ENCODE results near the gene CUX1.
"Not testable (repeated sequence)": the region's sequence is repeated elsewhere in the genome, so short reads cannot be mapped to it uniquely, and the experiment has no call there.

Gene CUX1

GRCh38 chr7:101990811-101991418 is 173.5 kb downstream of the CUX1 start:
- no peak for DNase-seq

GRCh38 chr7:101991860-101992259 is 174.4 kb downstream of the CUX1 start:
- DNase-seq, result no peak

DNA sequence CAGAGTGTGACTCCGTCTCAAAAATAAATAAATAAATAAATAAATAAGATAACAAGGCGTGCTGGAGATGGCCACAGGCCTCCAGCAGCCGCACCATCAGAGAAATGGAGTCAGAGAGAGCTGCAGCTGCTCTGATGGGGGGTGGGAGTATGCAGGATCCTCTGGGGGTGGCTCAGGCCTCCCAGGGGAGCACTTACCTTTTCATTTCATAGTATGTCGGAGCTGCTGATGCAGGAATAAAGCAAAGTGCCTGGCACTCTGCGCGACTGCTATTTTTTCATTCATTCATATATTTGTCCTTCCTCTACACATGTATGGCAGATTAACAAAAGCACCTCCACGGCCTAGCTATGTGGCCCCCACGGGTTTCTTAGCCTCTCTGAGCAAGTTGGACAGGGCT is 175.9 kb downstream of the CUX1 start:
- DNase-seq, result no peak

- no peak for DNase-seq
Observed at GRCh38 chr7:101995121-101995520, 177.7 kb downstream of the CUX1 start.

DNA sequence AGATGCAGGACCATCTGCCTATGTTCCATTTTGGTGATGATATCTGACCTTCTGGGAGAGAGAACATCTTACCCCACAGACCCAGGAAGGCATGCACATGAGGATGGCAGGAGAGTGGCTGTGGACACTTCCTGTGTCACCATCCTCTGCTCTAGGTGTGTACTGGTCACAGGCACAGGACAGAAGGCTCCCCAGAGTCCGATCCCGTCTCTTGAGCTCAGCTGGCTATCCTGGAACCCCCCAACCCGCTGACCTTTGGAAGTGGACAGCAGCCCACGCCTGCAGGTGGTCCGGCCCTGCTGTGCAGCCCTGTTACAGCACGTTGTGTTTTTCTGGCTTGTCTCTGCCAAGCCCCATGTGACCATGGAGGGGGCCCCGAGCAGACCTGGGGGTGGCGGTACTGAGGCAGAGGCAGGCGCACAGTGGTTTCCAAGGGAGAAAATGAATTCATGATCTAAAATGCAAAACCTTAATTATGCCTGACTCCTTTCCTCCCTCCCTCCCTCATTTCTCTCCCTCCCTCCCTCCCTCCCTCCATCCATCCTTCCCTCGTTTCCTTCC is 178.8 kb downstream of the CUX1 start:
- no peak for DNase-seq

GRCh38 chr7:101996876-101997275 is 179.4 kb downstream of the CUX1 start:
- no peak for DNase-seq

- DNase-seq, result no peak
Observed at GRCh38 chr7:101998029-101998905, 180.8 kb downstream of the CUX1 start.

DNA sequence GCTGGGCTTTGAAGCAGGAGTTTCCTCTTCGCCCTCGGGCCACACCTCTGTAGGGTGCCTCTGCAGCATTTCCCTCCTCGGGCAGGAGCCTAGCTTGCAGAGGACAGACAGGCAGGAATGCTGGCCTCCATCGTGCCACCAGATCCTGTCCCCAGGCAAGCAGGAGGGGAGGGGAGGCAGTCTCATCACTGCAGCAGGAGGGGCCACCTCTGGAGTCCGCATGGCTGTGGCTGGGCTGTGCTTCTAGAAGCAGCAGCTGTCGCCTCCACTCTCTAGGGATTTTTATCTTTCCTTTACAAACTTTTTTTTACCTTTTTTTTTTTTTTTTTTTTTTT is 181.4 kb downstream of the CUX1 start:
- no peak for DNase-seq

- no peak for DNase-seq
Observed at GRCh38 chr7:101999393-101999792, 182.0 kb downstream of the CUX1 start.

- DNase-seq, result no peak
Observed at GRCh38 chr7:102000123-102000522, 182.7 kb downstream of the CUX1 start.

DNA sequence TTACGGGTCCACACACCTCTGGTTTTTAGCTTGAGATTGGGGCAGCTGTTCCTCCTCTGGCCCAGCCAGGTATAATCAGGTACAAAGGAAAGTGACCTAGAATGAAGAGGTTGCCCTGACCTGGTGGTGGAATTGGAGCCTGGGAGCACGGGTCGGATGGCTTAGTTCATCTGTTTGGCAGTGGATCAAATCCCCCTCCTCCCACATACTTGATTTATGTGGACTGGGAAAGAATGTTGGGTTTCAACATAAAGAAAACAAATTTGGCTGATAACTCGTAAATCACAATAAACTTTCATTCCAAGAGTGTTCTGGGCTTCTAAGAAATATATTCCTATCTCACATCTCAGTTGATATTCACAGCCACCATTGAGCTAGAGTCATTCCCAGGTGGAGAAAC is 186.8 kb downstream of the CUX1 start:
- DNase-seq, result no peak

DNA sequence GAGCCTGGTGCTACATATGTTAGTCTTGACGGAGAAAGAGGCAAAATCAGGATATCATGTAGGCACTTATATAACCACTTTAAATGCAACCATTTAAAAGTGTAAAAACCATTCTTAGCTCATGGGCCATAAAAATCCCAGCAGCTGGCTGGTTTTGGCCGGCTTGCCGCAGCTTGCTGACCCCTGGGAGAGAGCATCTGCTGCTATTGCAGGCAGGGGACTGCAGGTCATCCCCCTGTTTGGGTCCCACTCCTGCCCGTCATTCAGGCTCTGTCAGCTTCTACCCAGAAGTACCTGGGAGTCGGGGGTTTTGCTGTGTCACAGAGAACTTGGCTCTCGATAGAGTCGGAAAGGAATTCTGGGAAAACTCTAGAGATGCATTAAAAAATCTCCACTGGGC is 187.4 kb downstream of the CUX1 start:
- DNase-seq, result no peak

DNA sequence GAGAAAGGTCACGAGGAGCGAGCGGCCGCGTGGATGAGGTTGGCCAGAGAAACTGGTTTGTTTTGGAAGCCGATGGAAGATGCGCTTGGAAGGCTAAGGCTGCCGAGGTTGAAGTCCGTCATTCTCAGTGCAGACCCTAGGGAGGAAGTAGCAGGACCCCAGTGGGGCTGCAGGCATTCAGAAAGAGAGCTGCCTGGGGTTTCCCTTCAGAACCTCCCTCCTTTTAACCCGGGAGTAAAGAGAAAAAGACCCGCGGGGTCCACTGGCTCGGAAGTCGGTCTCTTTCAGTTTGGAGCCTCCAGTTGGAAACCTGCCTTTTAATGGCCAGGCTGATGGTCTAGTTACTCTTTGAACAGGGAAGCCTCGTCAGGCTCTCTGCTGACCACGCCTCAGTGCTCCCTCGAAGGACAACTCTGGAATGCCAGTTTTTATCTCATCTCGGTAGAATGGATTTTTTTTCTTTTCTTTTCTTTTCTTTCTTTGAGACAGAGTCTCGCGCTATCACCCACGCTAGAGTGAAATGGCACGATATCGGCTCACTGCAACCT is 188.6 kb downstream of the CUX1 start:
- no peak for DNase-seq

- DNase-seq, result no peak
Observed at GRCh38 chr7:102006695-102007094, 189.3 kb downstream of the CUX1 start.

DNA sequence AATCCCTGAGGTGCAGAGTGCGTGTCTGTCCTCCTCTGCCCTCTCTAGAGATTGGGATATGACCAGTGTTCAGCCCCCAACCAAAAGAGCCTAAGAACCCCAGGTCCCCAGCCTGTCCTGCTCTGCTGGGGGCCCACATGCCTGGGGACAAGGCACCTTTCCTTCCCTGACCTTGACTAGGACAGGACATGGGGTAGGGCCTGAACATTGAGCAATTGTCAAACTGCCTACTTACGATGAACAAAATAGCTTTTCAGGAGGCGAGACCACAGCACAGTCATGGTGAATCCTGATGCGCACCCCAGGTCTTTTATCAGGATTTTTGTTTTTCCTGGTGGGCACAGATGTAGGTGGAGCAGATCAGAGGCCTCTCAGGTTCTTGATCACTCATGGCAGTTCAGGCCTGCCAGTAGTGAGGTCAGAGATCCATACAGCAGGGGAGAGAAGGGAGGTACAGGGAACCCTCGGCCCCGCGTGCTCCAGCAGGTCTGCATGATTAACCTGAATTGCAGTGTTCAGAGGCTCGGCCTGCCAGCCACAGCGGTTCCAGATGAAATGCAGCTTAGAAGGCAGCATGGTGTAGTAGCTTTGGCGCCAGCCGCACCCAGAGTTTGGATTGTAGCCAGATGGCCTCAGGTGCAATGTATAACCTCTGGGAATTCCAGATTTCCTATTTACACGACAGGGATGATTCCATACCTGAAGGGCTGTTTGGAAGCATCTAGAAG is 191.3 kb downstream of the CUX1 start:
- no peak for DNase-seq

DNA sequence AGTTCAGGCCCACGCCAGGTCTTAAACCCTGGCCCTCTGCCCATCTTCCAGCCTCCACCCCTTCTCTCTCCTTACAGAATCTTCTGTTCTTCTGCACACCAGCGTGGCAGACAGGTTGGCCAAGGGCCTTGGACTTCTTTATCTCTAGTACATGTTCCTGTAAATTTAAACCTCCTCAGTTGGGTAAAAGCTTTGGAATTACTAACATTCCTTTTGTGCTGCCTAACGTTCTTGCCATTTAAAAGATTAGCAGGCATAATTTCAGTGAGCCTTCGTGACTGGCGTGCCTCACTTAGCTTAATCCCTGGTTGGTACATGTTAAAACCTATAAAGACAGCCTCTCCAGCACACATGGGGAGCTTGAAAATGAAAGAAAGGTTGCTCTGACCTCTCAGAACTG is 192.2 kb downstream of the CUX1 start:
- no peak for DNase-seq

DNA sequence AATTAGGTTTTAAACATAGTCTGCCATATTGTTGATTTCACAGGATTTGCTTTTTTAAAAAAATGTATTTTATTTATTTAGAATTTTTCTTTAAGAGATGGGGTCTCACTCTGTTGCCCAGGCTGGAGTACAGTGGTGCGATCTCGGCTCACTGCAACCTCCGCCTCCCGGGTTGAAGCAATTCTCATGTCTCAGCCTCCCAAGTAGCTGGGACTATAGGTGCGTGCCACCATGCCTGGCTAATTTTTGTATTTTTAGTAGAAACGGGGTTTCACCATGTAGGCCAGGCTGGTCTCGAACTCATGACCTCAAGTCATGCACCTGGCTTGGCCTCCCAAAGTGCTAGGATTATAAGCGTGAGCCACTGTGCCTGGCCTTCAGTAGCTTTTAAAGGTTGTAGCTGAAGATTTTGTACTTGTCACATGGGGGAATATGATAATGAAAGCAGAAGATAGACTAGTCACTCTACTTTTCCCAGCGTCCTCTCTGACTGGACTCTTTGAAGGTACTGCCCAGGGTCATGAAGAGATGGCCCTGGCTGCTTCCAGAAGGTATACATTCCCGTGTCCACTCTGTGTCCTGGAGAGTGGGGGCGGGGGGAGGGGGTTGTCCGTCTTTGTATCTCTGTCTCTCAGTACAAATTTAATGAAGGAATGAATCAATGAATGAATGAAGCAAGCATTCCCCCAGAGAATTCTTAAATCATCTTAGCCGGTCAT is 194.8 kb downstream of the CUX1 start:
- DNase-seq, result not testable (repeated sequence)

DNA sequence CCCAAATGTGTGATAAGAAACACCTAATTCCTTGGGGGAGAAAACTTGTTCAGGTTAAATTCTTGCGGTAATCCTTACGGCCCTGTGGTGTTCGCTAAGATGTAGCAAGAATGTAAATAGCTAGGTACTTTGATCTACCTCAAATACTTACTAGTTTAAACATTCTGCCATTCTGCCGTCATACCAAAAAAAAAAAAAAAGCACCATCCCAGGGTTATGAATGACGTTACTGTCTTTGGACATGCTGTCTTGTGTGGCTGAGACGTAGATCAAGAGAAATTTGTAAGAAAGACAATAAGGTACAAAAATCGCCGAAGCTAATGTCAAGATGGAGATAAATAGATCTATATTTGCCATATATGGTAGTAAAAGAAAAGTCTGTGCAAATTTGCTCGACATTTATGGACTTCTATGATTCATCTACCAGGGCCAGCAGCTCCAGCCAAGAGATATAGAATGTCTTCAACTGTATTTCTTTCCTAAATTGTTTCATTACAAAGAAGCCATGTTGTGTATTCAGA is 195.6 kb downstream of the CUX1 start:
- DNase-seq, result no peak

DNA sequence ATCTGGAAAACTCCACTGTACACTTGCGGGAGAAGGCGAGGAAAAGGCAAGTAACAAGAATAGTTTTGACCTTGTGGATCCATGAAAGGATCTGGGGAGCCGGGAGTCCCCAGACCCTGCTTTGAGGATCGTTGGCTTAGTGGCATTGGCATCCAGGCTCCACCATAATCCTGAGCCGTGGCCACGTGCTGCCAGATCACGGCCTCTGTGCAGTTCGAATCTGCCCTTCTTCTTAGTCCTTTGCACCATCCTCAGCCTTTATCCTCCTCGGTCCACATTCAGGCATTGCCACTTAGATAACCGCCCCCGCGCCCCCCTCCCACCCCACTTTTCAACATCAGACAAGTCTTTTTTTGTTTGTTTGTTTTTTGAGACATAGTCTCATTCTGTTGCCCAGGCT is 201.4 kb downstream of the CUX1 start:
- no peak for DNase-seq

DNA sequence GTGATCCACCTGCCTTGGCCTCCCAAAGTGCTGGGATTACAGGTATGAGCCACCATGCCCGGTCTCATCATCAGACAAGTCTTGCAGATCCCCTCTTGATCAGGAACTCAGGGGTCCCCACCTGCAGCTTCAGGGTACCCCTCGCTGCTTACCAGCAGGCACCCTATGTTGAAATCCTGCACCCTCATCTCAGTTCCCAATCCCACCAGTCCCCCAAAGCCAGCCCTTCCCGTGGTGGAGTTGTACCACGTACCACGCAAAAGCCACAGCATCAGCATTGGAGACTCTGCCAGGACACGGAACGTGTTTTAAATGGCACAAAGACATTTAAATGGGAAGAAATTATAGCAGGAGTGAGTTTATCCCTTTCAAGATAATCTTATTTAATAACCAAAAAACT is 202.0 kb downstream of the CUX1 start:
- no peak for DNase-seq

DNA sequence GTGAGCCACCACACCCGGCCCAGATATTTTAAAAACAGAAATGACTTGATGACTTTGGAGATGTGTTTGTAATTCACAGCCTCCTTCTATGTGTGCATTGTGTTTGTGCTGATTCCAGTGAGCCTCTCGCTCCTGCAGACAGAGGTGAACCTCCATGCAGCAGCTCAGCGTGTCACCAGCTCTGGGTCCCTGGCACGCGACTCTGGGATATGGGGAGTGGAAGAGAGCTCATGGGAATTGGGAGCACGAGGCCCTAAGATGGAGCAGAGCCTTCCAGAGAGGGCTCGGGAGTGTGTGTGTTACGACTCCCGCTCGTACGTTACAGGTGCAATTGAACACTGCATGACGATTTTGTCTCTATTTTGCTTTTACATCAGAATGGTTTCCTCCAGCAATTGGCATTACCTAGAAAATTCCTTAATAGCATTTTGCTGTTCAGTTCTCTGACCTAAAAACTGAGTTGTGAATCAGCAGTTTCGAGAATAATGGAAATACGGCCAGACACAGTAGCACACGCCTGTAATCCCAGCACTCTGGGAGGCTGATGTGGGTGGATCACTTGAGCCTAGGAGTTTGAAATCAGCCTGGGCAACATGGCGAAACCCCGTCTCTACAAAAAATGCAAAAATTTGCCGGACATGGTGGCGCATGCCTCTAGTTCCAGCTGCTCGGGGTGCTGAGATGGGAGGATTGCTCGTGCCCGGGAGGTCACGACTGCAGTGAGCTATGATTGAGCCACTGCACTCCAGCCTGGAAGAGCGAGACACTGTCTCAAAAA is 204.6 kb downstream of the CUX1 start:
- no peak for DNase-seq

Data from activated naive CD4-positive, alpha-beta T cell treated with anti-CD3 and anti-CD28 coated beads, Interleukin-2, amount 50 U/mL, for 16 hours (primary cell).